Retinal pigment epithelial cell (primary cell): Measurements from ENCODE around the gene CFAP100.
A peak's percentile ranks its signal among the peaks of the same experiment; 100 is the strongest.

Experiments
- DNase-seq: peaks from one replicate; pipeline ENCODE4 v3.0.0-alpha.2; 2010; ENCODE audit warnings: low read depth
- H3K4me3 ChIP-seq: 2 replicates; pipeline ENCODE4 v1.5.1; 2011; ENCODE audit warnings: mild to moderate bottlenecking, low read length, control low read depth, moderate library complexity
- TF ChIP-seq, protein P1 (sequence below): conservative IDR thresholded peaks from 2 replicates; pipeline ENCODE4 v1.5.1; 2011; ENCODE audit warnings: low read depth, low read length, control low read depth, inconsistent platforms

Gene CFAP100

DNA sequence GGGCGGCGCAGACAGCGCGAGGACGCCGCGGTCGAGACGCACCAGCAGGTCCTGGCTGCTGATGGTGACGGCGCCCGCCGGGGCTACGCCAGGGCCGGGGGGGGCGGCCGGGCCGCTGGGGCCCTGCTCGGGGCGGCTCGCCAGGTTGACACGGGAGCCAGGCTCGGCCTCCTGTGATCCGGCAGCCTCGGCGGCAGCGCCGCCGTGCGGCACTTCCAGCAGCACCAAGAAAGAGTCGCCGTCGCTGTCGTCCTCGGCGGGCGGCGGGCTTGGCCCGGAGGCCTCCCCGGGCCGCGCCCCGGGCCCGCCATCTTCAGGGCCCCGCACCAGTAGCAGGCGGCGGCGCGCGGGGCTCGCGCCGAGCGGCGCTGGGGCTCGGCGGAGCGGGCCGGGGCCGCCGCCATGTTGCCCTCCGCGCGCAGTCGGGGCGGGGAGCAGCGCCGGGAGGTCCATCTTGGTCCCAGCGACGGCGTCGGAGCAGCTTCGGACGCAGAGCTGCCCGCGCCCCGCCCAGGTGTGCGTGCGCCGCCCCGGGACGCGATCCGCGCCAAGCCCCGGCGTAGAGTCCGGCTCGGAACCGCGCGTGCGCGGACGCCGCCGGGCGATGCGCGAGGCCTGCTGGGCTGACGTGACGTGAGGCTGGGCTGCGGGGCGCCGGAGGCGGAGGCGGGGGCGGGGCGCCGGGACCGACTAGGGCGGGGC, 80.9 kb downstream of the CFAP100 start, which contains the start of gene ZXDC:
TSS of gene ZXDC (minus strand) at position 479 of the 702 bp plus-strand sequence. CDS start at position 453, 26 bp downstream.
- TF ChIP-seq, protein P1, sequence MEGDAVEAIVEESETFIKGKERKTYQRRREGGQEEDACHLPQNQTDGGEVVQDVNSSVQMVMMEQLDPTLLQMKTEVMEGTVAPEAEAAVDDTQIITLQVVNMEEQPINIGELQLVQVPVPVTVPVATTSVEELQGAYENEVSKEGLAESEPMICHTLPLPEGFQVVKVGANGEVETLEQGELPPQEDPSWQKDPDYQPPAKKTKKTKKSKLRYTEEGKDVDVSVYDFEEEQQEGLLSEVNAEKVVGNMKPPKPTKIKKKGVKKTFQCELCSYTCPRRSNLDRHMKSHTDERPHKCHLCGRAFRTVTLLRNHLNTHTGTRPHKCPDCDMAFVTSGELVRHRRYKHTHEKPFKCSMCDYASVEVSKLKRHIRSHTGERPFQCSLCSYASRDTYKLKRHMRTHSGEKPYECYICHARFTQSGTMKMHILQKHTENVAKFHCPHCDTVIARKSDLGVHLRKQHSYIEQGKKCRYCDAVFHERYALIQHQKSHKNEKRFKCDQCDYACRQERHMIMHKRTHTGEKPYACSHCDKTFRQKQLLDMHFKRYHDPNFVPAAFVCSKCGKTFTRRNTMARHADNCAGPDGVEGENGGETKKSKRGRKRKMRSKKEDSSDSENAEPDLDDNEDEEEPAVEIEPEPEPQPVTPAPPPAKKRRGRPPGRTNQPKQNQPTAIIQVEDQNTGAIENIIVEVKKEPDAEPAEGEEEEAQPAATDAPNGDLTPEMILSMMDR: peak; percentile 55
- peak within 1 kb of the TSS; percentile 79 for H3K4me3 ChIP-seq
- DNase-seq: peak; percentile 72

DNA sequence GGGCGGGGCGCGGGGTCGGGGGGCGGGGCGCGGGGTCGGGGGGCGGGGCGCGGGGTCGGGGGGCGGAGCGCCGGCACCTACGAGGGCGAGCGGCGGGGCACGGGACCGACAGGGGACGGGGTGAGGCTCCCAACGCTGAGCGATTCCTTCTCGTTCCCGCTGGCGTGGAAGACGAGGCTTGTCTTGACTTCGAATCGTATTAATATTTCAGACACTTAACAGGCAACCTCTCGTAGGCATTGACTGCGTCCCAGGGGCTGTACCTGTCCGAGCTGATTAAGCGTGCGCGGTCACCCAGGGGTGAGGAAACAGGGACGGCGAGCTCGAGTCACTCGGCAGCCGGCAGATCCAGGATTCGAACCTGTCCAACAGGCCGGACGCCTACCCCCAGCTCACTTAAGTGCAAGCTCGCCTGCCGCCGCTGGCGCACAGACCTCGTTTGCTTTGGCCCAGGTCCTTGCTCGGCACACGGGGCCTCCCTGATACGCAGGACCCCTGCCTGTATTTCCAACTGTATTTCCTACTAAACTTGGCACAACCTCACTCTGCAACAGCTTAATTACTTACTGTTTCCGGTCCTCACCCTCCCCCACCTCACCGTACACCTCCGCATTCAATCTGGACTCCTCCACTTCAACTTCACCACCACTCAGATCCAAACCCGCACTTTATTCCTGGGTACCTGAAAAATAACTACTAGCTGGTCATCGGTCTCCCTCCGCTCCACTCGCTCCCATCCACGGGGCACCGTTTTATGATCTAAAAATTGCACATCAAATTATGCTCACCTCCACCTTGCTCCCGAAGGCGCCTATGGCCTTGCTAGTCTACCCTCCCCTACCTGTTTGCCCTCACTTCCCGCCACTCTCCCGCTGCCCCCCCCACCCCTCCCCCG, 81.7 kb downstream of the CFAP100 start:
- TF ChIP-seq, protein P1: no peak
- DNase-seq: no peak
- H3K4me3 ChIP-seq: peak overlapping the region; percentile 79

DNA sequence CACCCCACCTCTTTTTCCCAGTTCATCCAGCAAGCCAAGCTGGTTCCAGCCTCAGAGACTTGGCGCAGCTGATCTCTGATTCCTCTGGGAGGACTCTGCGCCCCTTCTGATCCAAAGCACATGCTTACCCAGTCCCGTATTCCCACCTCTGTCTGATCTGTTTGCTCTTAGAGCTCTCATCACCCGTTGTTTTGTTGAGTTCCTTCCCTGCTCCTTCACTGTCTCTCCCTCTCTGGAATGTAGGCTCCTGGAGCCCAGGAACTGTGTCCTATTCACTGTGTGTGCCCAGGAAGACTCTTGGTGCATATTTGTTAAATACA, 82.3 kb downstream of the CFAP100 start:
- DNase-seq: no peak
- TF ChIP-seq, protein P1: no peak
- H3K4me3 ChIP-seq: no peak overlapping the region

DNA sequence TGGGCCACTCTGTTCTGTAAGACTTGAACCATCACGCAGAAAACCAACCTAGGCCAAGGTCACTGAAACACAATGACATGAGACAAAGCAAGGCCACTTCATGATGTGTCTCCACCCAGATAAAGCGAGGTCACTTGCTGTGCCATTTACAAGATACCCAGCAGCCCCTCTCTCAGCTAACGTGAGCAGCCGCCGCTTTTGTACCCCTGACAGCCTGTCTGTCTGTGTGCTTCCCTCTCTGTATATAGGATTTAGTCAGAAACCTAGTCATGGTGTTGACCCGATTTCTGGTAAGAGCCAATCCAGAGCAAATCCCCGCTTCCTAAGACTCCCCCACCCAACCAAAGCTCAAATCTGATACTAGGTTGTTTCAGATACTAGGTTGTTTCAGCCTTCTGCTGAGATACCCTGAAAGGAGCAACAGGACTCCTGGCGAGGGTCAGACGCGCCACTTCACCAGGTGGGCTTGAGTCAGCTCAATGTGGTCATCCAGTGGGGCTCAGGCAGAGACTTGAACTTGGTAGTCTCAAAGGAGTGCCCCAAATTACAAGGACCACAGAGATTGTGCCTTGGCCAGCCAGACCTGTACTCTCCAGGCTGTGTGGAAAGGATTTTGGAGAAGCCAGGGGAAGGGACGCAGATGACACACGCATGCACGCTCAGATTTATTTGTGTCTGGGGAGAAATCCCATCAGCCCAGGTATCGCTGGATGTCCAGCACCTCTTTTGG, 84.0 kb downstream of the CFAP100 start:
- no peak for DNase-seq
- TF ChIP-seq, protein P1: no peak
- H3K4me3 ChIP-seq: no peak overlapping the region

DNA sequence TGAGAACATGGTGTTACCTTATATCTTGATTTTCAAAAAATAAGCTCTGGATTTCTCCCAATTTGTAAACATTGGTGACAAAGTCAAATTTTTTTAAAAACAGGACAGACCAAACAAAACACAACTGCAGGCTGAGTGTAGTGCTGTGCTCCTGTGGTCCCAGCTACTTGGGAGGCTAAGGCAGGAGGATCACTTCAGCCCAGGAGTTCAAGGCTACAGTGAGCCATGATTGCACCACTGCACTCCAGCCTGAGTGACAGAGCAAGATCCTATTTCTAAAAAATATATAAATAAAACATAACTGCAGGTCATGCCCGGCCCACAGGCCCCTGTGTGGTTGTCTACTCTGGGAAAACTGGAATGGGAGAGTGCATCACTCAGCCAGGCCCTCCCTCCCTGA, 84.9 kb downstream of the CFAP100 start:
- no peak overlapping the region for H3K4me3 ChIP-seq
- TF ChIP-seq, protein P1: no peak
- DNase-seq: no peak

DNA sequence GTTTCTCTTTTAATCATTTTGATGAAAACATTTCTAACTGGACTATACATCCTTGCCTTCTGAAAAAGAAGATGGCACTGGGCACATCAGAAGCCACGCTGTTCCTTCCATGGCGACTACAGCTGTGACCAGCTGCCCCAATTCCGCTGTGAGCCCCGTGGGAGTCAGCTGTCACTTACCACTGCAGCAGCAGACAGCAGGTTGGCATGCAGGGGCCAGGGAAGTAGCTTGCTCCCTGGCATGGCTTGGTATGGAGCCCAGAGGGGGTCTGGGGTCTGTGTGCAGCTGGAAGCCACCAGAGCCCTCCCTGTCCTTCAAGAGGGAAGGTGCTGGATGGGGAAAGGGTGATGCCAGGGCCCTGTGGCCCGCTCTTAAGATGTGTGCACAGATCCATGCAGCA, 85.5 kb downstream of the CFAP100 start:
- DNase-seq: no peak
- no peak overlapping the region for H3K4me3 ChIP-seq
- TF ChIP-seq, protein P1: no peak
